ENCODE measurements around the gene RBM28. TPM values are rescaled to one million over a fixed set of nuclear protein-coding genes. Genes with fewer than 3 reads are reported as not detected.

The RBM28 gene
- total RNA-seq, 1 experiment from 2014 or later: 100 TPM

DNA sequence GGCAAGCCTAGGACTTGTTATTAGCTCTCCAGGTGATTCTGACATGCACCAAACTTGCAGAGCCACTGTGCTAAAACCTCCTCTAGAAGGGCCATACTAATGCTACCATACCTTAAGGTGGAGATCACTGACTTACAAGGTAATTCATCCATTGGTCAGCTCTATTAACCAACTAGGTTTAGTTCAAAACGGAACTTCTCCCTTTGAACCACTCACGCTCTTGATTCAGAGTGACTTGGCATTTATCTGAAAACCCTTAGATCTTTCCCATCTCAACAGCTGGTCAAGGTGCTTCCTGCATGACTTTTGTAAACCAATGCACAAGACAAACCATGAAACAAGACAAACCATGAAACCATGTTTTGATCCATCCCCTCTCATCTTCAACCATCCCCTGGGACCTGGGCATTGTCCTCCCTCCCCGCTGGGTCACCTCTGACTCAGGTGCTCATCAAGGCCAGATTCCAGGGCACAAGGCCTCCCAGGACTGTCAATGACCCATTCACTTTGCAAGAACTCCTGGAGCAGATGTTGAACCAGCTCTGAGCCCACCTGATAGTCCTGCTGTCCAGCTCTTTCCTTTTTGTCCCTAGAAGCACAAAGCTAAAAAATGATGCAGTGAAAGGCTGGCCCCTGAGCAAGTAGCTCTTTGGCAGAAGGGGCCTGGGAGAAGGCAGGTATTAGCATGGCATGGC, 47.3 kb upstream of the RBM28 start:
- DNase-seq (ENCODE audit: low spot score): no peak
- H3K36me3 ChIP-seq (ENCODE audit: insufficient read depth, low read length, poor library complexity, severe bottlenecking): peaks cover 21% of the 10 kb centered on the region
- intact Hi-C loops (cut with micrococcal nuclease; ENCODE audit: unreplicated experiment): no loop called here
- H3K27me3 ChIP-seq (replicated peaks; ENCODE audit: insufficient read depth, low read depth, low read length, poor library complexity): no peaks in the 10 kb centered on the region
- peaks cover 10% of the 10 kb centered on the region for H3K4me1 ChIP-seq (ENCODE audit: insufficient read depth, low read length, poor library complexity, severe bottlenecking)
- ChIA-PET POLR2A (ENCODE audit: low non-redundant PET) (no interaction called here), CTCF (interaction anchor here (0.6 kb wide), 1 partner anchor 36 kb away, joined by 3 read pairs; no protein-coding TSS in a partner anchor)
- BruUV-seq (replicated peaks): no TSS peak
- H3K4me3 ChIP-seq (ENCODE audit: low read depth, low read length, poor library complexity, severe bottlenecking): no peak overlapping the region
- no peak for TF ChIP-seq EZH2 (IDR thresholded peaks at IDR 0.05; ENCODE audit: borderline replicate concordance, low read depth, low read length, poor library complexity, severe bottlenecking)
- TF ChIP-seq, protein P1, sequence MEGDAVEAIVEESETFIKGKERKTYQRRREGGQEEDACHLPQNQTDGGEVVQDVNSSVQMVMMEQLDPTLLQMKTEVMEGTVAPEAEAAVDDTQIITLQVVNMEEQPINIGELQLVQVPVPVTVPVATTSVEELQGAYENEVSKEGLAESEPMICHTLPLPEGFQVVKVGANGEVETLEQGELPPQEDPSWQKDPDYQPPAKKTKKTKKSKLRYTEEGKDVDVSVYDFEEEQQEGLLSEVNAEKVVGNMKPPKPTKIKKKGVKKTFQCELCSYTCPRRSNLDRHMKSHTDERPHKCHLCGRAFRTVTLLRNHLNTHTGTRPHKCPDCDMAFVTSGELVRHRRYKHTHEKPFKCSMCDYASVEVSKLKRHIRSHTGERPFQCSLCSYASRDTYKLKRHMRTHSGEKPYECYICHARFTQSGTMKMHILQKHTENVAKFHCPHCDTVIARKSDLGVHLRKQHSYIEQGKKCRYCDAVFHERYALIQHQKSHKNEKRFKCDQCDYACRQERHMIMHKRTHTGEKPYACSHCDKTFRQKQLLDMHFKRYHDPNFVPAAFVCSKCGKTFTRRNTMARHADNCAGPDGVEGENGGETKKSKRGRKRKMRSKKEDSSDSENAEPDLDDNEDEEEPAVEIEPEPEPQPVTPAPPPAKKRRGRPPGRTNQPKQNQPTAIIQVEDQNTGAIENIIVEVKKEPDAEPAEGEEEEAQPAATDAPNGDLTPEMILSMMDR (conservative IDR thresholded peaks at IDR 0.05; ENCODE audit: low read depth, low read length): no peak
- H3K9me3 ChIP-seq (ENCODE audit: low read depth, low read length, poor library complexity, severe bottlenecking): no peaks in the 10 kb centered on the region
- H3K27ac ChIP-seq (ENCODE audit: low read depth, low read length, poor library complexity, severe bottlenecking): no peak overlapping the region

DNA sequence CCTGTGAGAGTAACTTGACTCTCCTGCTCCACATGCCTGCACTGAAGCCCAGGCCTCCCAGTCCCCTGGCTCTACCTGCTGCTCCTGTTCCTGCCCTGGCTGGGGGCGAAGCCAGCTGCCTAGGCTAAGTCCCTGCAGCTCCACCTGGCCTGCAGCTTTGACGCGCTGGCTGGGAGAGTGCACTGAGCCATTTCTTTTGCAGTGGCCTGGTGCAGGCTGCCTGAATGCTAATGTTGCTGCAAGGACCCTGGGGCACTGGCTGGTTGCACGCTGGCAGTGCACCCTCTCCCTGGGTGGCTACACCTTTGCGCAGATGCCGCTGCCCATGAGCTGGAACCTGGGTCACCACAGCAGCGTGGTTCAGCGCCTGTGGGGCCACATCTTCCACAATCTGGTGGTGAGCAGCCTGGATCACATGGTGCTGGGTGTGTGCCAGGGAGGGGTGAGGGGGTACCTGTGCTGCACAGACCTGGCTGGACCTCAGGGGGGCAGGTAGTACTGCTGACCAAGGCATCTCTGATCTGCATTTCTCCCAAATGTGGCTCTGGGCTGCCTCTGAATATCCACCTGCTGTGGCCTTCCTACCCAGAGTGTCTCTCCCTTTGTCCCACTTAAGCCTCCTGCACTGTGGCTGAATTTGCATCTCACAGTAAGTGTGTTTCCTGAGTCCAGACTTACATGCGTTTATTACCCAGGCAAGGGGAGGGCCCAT, 46.1 kb upstream of the RBM28 start:
- intact Hi-C loops (cut with micrococcal nuclease; ENCODE audit: unreplicated experiment): no loop called here
- H3K9me3 ChIP-seq (ENCODE audit: low read depth, low read length, poor library complexity, severe bottlenecking): no peaks in the 10 kb centered on the region
- H3K4me1 ChIP-seq (ENCODE audit: insufficient read depth, low read length, poor library complexity, severe bottlenecking): peaks cover 10% of the 10 kb centered on the region
- TF ChIP-seq EZH2 (IDR thresholded peaks at IDR 0.05; ENCODE audit: borderline replicate concordance, low read depth, low read length, poor library complexity, severe bottlenecking): no peak
- TF ChIP-seq, protein P1 (conservative IDR thresholded peaks at IDR 0.05; ENCODE audit: low read depth, low read length): no peak
- H3K4me3 ChIP-seq (ENCODE audit: low read depth, low read length, poor library complexity, severe bottlenecking): no peak overlapping the region
- CTCF ChIA-PET: interaction anchor here (0.7 to 1.1 kb wide), 3 partner anchors 14 to 42 kb away, joined by 3 to 9 read pairs (median 5); no protein-coding TSS in a partner anchor
- POLR2A ChIA-PET (ENCODE audit: low non-redundant PET): no interaction called here
- H3K27ac ChIP-seq (ENCODE audit: low read depth, low read length, poor library complexity, severe bottlenecking): no peak overlapping the region
- H3K27me3 ChIP-seq (replicated peaks; ENCODE audit: insufficient read depth, low read depth, low read length, poor library complexity): no peaks in the 10 kb centered on the region
- no peak for DNase-seq (ENCODE audit: low spot score)
- no TSS peak for BruUV-seq (replicated peaks)
- peaks cover 10% of the 10 kb centered on the region for H3K36me3 ChIP-seq (ENCODE audit: insufficient read depth, low read length, poor library complexity, severe bottlenecking)

DNA sequence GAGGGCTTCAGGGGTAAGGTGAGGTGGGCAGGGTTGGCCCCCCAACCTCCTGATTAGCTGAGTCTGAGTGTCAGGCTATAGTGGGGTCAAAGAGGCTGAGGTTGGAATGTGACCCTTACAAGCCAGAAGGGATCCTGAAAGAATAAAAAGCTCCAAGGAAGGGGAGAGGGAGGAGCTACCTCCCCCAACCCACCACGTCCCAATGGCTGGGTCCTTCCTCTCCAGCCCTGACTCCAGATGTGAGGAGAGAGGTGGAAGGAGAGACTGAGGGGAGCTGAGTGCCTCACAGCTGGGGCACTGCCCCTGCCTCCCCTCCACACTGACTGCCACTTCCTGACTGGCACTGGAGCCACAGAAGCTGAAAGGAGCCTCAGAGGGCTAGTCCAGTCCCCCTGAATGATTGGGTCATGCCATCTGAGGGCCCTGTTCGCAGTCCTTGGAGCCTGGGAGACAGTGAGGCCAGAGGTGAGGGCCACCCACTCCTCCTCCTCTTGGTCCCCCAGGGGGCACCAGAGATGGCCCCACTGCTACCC, 45.4 kb upstream of the RBM28 start:
- intact Hi-C loops (cut with micrococcal nuclease; ENCODE audit: unreplicated experiment): no loop called here
- TF ChIP-seq, protein P1 (conservative IDR thresholded peaks at IDR 0.05; ENCODE audit: low read depth, low read length): no peak
- TF ChIP-seq EZH2 (IDR thresholded peaks at IDR 0.05; ENCODE audit: borderline replicate concordance, low read depth, low read length, poor library complexity, severe bottlenecking): no peak
- no peak overlapping the region for H3K4me3 ChIP-seq (ENCODE audit: low read depth, low read length, poor library complexity, severe bottlenecking)
- peaks cover 3% of the 10 kb centered on the region for H3K36me3 ChIP-seq (ENCODE audit: insufficient read depth, low read length, poor library complexity, severe bottlenecking)
- H3K27me3 ChIP-seq (replicated peaks; ENCODE audit: insufficient read depth, low read depth, low read length, poor library complexity): no peaks in the 10 kb centered on the region
- H3K4me1 ChIP-seq (ENCODE audit: insufficient read depth, low read length, poor library complexity, severe bottlenecking): peaks cover 10% of the 10 kb centered on the region
- H3K9me3 ChIP-seq (ENCODE audit: low read depth, low read length, poor library complexity, severe bottlenecking): no peaks in the 10 kb centered on the region
- CTCF ChIA-PET: interaction anchor here (0.9 to 1.1 kb wide), 2 partner anchors 37 to 42 kb away, joined by 5 to 9 read pairs; no protein-coding TSS in a partner anchor
- no TSS peak for BruUV-seq (replicated peaks)
- POLR2A ChIA-PET (ENCODE audit: low non-redundant PET): no interaction called here
- no peak for DNase-seq (ENCODE audit: low spot score)
- no peak overlapping the region for H3K27ac ChIP-seq (ENCODE audit: low read depth, low read length, poor library complexity, severe bottlenecking)

Measured in A673 (cell line).